KBM-7 (cell line): Measurements from ENCODE around the gene GSDMA.
A peak's percentile ranks its signal among the peaks of the same experiment; 100 is the strongest.

Source experiments
- DNase-seq: peaks from one replicate; pipeline ENCODE4 v3.0.0-alpha.2; 2015
- in situ Hi-C: fragments of 300-500 bp; cut with MboI; formaldehyde crosslinking; loops from 2 replicates; pipeline ENCODE4 v1.14.3; 2020; ENCODE audit warnings: low sequenced_read_pairs, low pct_unique_long_range_greater_than_20kb, mixed read lengths

The GSDMA gene

GRCh38 chr17:40015005-40015997 lies 52.5 kb downstream of the GSDMA start, which contains the start of gene CSF3:
Gene CSF3 (plus strand): TSS chr17:40015440. CDS start chr17:40015475, 35 bp downstream.
- in situ Hi-C loops, result no loop called here
- no peak for DNase-seq

- DNase-seq, result no peak
- in situ Hi-C loops, result no loop called here
Measured at GRCh38 chr17:40015998-40016985, 53.5 kb downstream of the GSDMA start.

- no peak for DNase-seq
- in situ Hi-C loops, result no loop called here
Measured at GRCh38 chr17:40017422-40018080, 54.7 kb downstream of the GSDMA start.

- no peak for DNase-seq
- in situ Hi-C loops, result no loop called here
Measured at GRCh38 chr17:40018211-40019121, 55.7 kb downstream of the GSDMA start.

- no peak for DNase-seq
- in situ Hi-C loops, result no loop called here
Measured at GRCh38 chr17:40019140-40019991, 56.6 kb downstream of the GSDMA start.

GRCh38 chr17:40020146-40020545 lies 57.3 kb downstream of the GSDMA start:
- in situ Hi-C loops, result no loop called here
- DNase-seq, result no peak

GRCh38 chr17:40021451-40021971 lies 58.7 kb downstream of the GSDMA start:
- in situ Hi-C loops, result no loop called here
- DNase-seq, result no peak

GRCh38 chr17:40022497-40022896 lies 59.7 kb downstream of the GSDMA start:
- in situ Hi-C loops, result no loop called here
- DNase-seq, result no peak

GRCh38 chr17:40022961-40023541 lies 60.2 kb downstream of the GSDMA start:
- in situ Hi-C loops, result no loop called here
- no peak for DNase-seq

GRCh38 chr17:40023590-40024292 lies 60.9 kb downstream of the GSDMA start:
- in situ Hi-C loops, result no loop called here
- DNase-seq, result no peak

- in situ Hi-C loops, result no loop called here
- no peak for DNase-seq
Measured at GRCh38 chr17:40024901-40025300, 62.1 kb downstream of the GSDMA start.

GRCh38 chr17:40025559-40025958 lies 62.8 kb downstream of the GSDMA start:
- DNase-seq, result no peak
- in situ Hi-C loops, result no loop called here

GRCh38 chr17:40025991-40026815 lies 63.4 kb downstream of the GSDMA start:
- no peak for DNase-seq

GRCh38 chr17:40026816-40027613 lies 64.2 kb downstream of the GSDMA start:
- DNase-seq, result peak; percentile 67
- in situ Hi-C loops, result no loop called here

More at GRCh38 chr17:40025991-40026815, 63.4 kb downstream of the GSDMA start:
- in situ Hi-C loops, result no loop called here
